B cell (primary cell): ENCODE results near the gene PIK3CB. TPM values are rescaled to one million over a fixed set of nuclear protein-coding genes. Genes with fewer than 3 reads are reported as not detected.

Experiments used
- ATAC-seq: fragments of 200-7000 bp; cut with Tn5 transposase; one replicate; pipeline ENCODE4 v1.10.0; 2021; ENCODE audit warnings: low read depth, mild to moderate bottlenecking, moderate number of reproducible peaks, moderate library complexity
- CTCF ChIA-PET: fragments of 350-600 bp; sonication (Branson Sonifier 250); formaldehyde crosslinking; loops from one replicate; lab custom pipeline; 2021; ENCODE audit warnings: antibody characterized with exemption, inconsistent platforms; lab: Charles Lee
- POLR2A ChIA-PET: fragments of 350-600 bp; sonication (Branson Sonifier 250); formaldehyde crosslinking; loops from one replicate; lab custom pipeline; 2021; ENCODE audit warnings: antibody characterized with exemption; lab: Charles Lee
- DNase-seq: peaks from one replicate; pipeline ENCODE4 v3.0.0; 2013
- H2AFZ ChIP-seq: 2 replicates; pipeline ENCODE4 v1.6.1; 2012; ENCODE audit warnings: mild to moderate bottlenecking, low read depth, low read length; ENCODE audit not compliant: insufficient read depth, poor library complexity, severe bottlenecking
- H3K27ac ChIP-seq, 2 donors: 1 replicate in 1 of 2; 2 replicates in 1 of 2; pipeline ENCODE4 v1.5.1; 2012 to 2013; ENCODE audit warnings: low read length in 2 of 2, mild to moderate bottlenecking in 2 of 2, moderate library complexity in 1 of 2
- H3K27me3 ChIP-seq, 4 experiments: fragments of 200-600 bp in 1 of 4; sonication (generic) in 1 of 4; replicated peaks in 1 of 4; 1 replicate in 2 of 4; 2 replicates in 2 of 4; pipeline versions ENCODE4 v1.6.1 to v1.7.0; 2013 to 2016; ENCODE audit warnings: low read length in 3 of 4, mild to moderate bottlenecking in 2 of 4, mixed read lengths in 1 of 4, moderate library complexity in 1 of 4; ENCODE audit not compliant: insufficient read depth in 4 of 4, control insufficient read depth in 3 of 4; ENCODE audit errors: control extremely low read depth in 1 of 4
- H3K36me3 ChIP-seq, 2 experiments: replicated peaks in 1 of 2; 1 replicate in 1 of 2; 2 replicates in 1 of 2; pipeline versions ENCODE4 v1.6.1 to v1.7.1; 2013; ENCODE audit warnings: low read length in 1 of 2; ENCODE audit not compliant: insufficient read depth in 2 of 2, control insufficient read depth in 1 of 2; ENCODE audit errors: control extremely low read depth in 1 of 2, extremely low read depth in 1 of 2
- H3K4me1 ChIP-seq, 2 donors: fragments of 200-600 bp in 1 of 2; sonication (generic) in 1 of 2; 1 replicate in 1 of 2; 2 replicates in 1 of 2; pipeline versions ENCODE4 v1.5.1 to v1.6.1; 2013 to 2017; ENCODE audit warnings: low read length in 2 of 2; ENCODE audit not compliant: control insufficient read depth in 2 of 2, insufficient read depth in 2 of 2
- H3K4me2 ChIP-seq: replicated peaks from 2 replicates; pipeline ENCODE3; 2012; ENCODE audit warnings: mild to moderate bottlenecking, low read depth, low read length; ENCODE audit not compliant: poor library complexity, severe bottlenecking
- H3K4me3 ChIP-seq, 5 experiments: fragments of 200-600 bp in 1 of 5; sonication (generic) in 1 of 5; 1 replicate in 3 of 5; 2 replicates in 2 of 5; pipeline versions ENCODE4 v1.5.1 to v1.7.0; 2011 to 2016; ENCODE audit warnings: low read length in 4 of 5, mild to moderate bottlenecking in 4 of 5, low read depth in 2 of 5, control low read depth in 1 of 5, moderate library complexity in 1 of 5; ENCODE audit not compliant: insufficient read depth in 1 of 5; ENCODE audit errors: control extremely low read depth in 1 of 5, extremely low read depth in 1 of 5
- H3K79me2 ChIP-seq: fragments of 200-600 bp; sonication (generic); one replicate; pipeline ENCODE4 v1.6.0; 2016; ENCODE audit warnings: low read length; ENCODE audit not compliant: control insufficient read depth, insufficient read depth
- H3K9ac ChIP-seq: fragments of 200-600 bp; sonication (generic); 2 replicates; pipeline ENCODE4 v1.6.1; 2017; ENCODE audit warnings: mild to moderate bottlenecking, low read length, moderate library complexity
- H3K9me3 ChIP-seq, 3 donors: one replicate each; pipeline versions ENCODE4 v1.6.1 to v1.7.1; 2013; ENCODE audit warnings: low read length in 2 of 3; ENCODE audit not compliant: control insufficient read depth in 2 of 3, insufficient read depth in 1 of 3; ENCODE audit errors: control extremely low read depth in 1 of 3
- H4K20me1 ChIP-seq: 2 replicates; pipeline ENCODE4 v1.6.0; 2012; ENCODE audit warnings: mild to moderate bottlenecking, low read length; ENCODE audit not compliant: insufficient read depth, control insufficient read depth, poor library complexity, severe bottlenecking
- H3K27ac Mint-ChIP-seq: one replicate; pipeline ENCODE4 v1.8.0; 2021; ENCODE audit warnings: mixed read lengths
- H3K27me3 Mint-ChIP-seq: one replicate; pipeline ENCODE4 v1.8.0; 2021; ENCODE audit warnings: mixed read lengths
- H3K4me1 Mint-ChIP-seq: one replicate; pipeline ENCODE4 v1.8.0; 2021; ENCODE audit warnings: mixed read lengths
- H3K4me3 Mint-ChIP-seq: one replicate; pipeline ENCODE4 v1.8.0; 2021; ENCODE audit warnings: mixed read lengths
- H3K9me3 Mint-ChIP-seq: one replicate; pipeline ENCODE4 v1.8.0; 2022; ENCODE audit warnings: mixed read lengths; ENCODE audit not compliant: insufficient read depth
- CTCF ChIP-seq: fragments of 200-600 bp; IDR thresholded peaks from one replicate; pipeline ENCODE4 v1.8.0; 2022; ENCODE audit warnings: antibody characterized with exemption, mild to moderate bottlenecking
- EZH2 ChIP-seq: IDR thresholded peaks from 2 replicates; pipeline ENCODE4 v1.6.1; 2012; ENCODE audit warnings: borderline replicate concordance, low read depth, mild to moderate bottlenecking, moderate library complexity, low read length; ENCODE audit not compliant: insufficient read depth, poor library complexity, severe bottlenecking
- WGBS: methylation state at CpG from one replicate; pipeline ENCODE4 v1.1.5; 2013; ENCODE audit warnings: missing lambda C conversion rate; ENCODE audit not compliant: insufficient coverage; 5-methylcytosine and 5-hydroxymethylcytosine counted together
- intact Hi-C: fragments of 100-400 bp; cut with micrococcal nuclease; formaldehyde crosslinking; loops from one replicate; pipeline ENCODE4 v1.10.0; 2022
- polyA plus RNA-seq: library from polyadenylated mRNA; depleted of rRNA; stranded (reverse); fragments of >200 nt; gene quantifications from 2 replicates; pipeline ENCODE4 v1.2.3, GENCODE V29; 2012
- total RNA-seq, 2 donors: library from RNA; stranded (reverse); fragments of 120-200 nt in 1 of 2; gene quantifications; 1 replicate in 1 of 2; 2 replicates in 1 of 2; pipeline versions ENCODE4 v1.2.3 to v1.2.4, GENCODE V29; 2013 to 2022

PIK3CB gene
- total and polyA plus RNA-seq, 2 donors (not counting 1 experiment from before 2014, with no cell fraction given): 3.6 to 29.4 TPM

- H3K4me1 Mint-ChIP-seq: no peaks in the 10 kb centered on the region
- no peaks in the 10 kb centered on the region for H3K27me3 Mint-ChIP-seq
- Histone ChIP-seq H3K9me3 (no peaks in the 10 kb centered on the region), H3K4me1 (no peaks in the 10 kb centered on the region), H2AFZ (no peak overlapping the region), H3K4me3 (no peak overlapping the region), H3K4me2 (no peak overlapping the region), H3K27me3 (no peaks in the 10 kb centered on the region), H3K36me3 (peaks cover 0 to 11% of the 10 kb centered on the region in 2 experiments), H4K20me1 (no peaks in the 10 kb centered on the region), H3K79me2 (no peaks in the 10 kb centered on the region), H3K27ac (no peak overlapping the region), H3K9ac (no peak overlapping the region)
- H3K9me3 Mint-ChIP-seq: no peaks in the 10 kb centered on the region
- DNase-seq: no peak
- ChIA-PET CTCF (interaction anchor here (1.1 to 2.5 kb wide), 2 partner anchors 10 to 290 kb away, joined by 3 to 8 read pairs; no protein-coding TSS in a partner anchor), POLR2A (no interaction called here)
- no CpG with 5 or more reads among the region's 3 CpGs for WGBS
- TF ChIP-seq CTCF: no peak
- no peak for TF ChIP-seq EZH2
- H3K4me3 Mint-ChIP-seq: no peak overlapping the region
- no peak overlapping the region for H3K27ac Mint-ChIP-seq
- no peak for ATAC-seq
- intact Hi-C loops: no loop called here
These were observed 208.9 kb downstream of the PIK3CB start for GRCh38 chr3:138625707-138626365.

- no peaks in the 10 kb centered on the region for H3K4me1 Mint-ChIP-seq
- Histone ChIP-seq H3K4me3 (no peak overlapping the region), H3K4me2 (no peak overlapping the region), H4K20me1 (no peaks in the 10 kb centered on the region), H2AFZ (no peak overlapping the region), H3K9me3 (no peaks in the 10 kb centered on the region), H3K4me1 (no peaks in the 10 kb centered on the region), H3K36me3 (peaks cover 0 to 5% of the 10 kb centered on the region in 2 experiments), H3K9ac (no peak overlapping the region), H3K27ac (no peak overlapping the region), H3K79me2 (peaks cover 2% of the 10 kb centered on the region), H3K27me3 (no peaks in the 10 kb centered on the region)
- no peak for TF ChIP-seq EZH2
- no peak for TF ChIP-seq CTCF
- ChIA-PET POLR2A (no interaction called here), CTCF (no interaction called here)
- intact Hi-C loops: no loop called here
- no peak overlapping the region for H3K27ac Mint-ChIP-seq
- no peak overlapping the region for H3K4me3 Mint-ChIP-seq
- DNase-seq (no peak), ATAC-seq (no peak)
- H3K9me3 Mint-ChIP-seq: no peaks in the 10 kb centered on the region
- no peaks in the 10 kb centered on the region for H3K27me3 Mint-ChIP-seq
These were observed 210.2 kb downstream of the PIK3CB start for GRCh38 chr3:138624518-138624917.
